HG03469 (cell line): ENCODE data around the gene NWD2.

Experiments used
- ATAC-seq: cut with Tn5 transposase; IDR thresholded peaks from one replicate; pipeline ENCODE4 v1.9.1; 2021; ENCODE audit warnings: mild to moderate bottlenecking, moderate library complexity, moderate number of reproducible peaks; ENCODE audit not compliant: unreplicated experiment

Gene NWD2

DNA sequence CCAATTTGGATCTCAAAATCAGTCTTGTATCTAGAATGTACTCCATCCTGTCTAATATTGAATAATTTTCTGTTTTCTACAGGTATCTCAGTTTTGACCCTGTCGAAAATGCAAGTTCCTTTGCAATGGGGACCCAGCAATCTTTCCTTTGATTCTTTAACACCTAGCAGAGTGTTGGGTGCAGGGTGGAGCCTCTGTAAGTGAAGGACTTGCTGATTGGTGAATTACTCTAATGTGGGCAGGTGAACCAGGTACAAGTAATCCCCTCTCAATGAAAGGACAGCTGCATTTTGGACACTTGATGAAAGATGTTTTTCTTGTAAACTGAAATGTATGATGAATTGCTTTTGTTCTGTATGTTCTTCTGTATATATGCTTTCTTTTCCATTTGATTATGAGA is 54.9 kb downstream of the NWD2 start:
- no peak for ATAC-seq

DNA sequence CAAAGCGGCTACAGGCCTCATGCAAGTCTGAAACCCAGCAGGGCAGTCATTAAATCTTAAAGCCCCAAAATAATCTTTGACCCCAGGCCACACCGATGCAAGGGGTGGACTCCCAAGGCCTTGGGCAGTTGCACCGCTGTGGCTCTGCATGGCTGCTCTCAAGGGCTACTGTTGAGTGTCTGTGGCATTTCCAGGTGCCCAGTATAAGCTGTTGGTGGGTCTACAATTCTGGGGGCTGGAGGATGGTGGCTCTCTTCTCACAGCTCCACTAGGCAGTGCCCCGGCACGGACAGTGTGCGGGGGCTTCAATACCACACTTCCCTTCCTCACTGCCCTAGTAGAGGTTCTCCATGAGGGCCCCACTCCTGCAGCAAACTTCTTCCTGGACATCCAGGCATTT is 60.1 kb downstream of the NWD2 start:
- ATAC-seq = no peak

DNA sequence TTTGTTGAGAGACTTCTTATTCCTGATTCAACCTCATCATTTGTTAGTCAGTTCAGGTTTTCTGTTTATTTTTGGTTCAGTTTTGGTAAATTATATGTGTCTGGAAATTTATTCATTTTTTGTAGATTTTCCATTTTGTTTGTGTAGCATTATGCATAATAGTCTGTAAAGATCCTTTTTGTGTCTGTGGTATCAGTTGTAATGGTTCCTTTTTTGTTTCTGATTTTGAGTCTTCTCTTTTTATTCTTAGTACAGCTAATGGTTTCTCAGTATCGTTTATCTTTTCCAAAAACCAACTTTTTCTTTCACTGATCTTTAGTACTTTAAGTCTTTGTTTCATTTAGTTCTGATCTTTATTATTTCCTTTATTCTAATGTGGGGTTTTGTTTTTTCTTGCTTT is 61.4 kb downstream of the NWD2 start:
- no peak for ATAC-seq

DNA sequence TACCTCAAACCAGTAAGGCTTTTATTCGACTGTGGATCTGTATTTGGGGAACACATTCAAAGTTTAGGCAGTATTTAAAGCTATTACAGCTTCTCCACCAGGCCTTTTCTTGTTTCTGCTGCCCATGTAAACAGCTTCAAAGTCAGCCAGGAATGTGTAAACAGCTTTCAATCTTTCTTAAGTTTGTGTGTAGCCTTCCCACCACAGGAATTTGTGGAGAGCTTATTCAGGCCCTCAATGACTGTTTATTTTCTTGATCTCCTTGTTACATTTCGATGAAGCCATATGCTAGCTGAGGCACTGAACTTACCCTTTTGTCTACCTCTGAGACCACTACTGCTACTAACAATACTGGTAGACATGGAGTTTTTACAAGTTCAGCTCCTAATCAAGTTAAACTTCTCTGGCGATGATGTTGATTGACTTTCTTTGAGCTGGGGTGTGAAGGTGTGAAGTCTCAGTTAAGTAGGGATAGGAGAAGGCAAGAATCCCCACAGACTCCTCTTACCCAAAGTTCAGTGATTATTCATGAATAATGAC is 72.6 kb downstream of the NWD2 start:
- ATAC-seq = no peak

DNA sequence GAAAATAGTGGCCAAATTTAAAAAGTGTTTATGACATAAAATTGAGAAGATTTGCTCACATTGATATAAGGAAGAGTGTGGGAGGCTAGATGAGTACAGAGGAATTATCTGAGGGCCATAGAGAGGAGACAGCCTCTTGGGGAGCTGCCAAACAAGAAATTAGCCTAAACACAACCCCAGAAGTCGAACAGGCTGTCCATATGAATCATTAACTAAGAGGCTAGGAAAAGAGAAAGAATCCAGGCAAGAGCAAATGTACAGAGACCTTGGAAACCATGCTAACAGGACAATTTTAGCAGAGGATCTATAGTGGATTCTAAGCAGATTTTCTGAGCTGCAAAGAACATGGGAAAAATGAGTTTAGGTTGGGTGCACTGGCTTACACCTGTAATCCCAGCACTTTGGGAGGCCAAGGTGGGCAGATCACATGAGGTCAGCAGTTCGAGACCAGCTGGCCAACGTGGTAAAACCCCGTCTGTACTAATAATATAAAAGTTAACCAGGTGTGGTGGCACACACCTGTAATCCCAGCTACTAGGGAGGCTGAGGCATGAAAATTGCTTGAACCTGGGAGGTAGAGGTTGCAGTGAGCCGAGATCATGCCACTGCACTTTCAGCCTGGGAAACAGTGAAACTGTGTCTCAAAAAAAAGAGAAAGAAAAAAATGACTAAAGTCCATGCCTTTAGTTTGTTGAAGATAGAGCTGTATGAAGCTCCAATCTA is 76.1 kb downstream of the NWD2 start:
- no peak for ATAC-seq

DNA sequence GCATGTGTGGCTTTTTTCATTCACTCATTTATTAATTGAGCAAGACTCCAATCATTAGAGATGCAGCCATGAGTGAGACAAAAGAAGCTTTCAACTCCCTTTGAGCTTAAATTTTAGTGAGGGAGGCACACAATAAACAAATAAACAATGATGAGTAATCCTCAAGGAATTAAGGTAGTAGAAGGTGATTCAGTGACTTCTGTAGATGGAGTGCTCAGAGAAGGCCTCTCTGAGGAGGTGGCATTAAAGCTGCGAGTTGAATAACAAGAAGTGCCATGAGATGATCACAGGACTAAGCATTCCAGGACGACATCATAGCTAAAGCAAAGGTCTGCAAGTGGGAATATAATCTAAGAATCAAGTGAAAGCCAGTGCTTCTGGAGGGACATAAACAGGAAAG is 77.6 kb downstream of the NWD2 start:
- no peak for ATAC-seq

DNA sequence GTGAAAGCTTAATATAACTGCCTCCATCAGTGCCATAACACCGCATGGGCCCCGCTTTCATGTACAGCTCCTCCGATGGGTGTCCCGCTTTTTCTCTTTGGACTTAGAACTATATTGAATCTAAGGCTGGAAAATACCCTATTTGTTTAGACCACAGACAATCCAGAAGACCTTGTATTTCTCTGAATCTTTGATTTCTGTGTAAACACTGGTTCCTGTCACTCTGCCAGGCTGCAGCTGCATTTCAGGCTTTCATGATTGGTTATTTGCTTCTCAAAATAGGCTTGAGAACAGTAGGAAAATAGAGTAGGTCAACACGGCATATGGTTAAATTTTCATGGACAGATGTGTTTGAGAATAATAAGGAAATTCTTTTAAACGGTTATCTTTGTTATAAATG is 80.0 kb downstream of the NWD2 start:
- no peak for ATAC-seq

DNA sequence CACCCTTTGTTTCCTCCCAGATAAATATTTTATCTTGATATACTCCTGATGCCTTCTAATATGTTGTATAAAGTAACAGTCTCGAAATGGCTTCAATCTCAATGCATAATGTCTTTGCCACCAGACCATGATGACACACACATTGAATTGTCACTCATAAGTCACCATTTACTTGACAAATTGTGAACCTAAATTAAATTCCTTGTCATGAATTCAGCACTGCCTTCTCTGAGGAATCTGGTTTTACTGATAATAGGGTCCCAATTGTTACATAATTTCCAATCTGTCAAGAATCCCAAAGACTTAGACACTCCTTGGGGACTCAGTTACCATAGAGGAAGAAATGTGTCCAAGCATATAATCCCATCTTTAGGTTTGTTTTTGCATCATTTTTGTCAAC is 82.3 kb downstream of the NWD2 start:
- ATAC-seq = no peak

DNA sequence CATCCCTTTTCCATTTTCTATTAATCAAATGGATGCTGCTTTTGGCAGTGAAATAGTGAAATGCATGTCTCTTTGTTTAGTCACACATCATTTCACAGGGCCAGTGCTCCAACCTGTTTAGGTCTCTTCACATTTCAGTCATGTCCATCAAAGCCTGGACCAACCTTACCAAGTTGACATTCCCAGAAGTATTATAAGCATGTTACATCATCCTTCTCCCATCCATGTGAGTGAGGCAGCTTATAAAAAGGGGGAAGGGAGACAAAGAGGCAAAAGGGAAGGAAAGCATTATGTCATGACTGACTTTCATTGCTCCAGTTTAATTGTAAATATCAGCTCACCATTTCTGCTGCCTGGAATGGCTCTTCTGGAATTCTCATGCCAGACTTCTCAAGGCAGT is 94.4 kb downstream of the NWD2 start:
- no peak for ATAC-seq

DNA sequence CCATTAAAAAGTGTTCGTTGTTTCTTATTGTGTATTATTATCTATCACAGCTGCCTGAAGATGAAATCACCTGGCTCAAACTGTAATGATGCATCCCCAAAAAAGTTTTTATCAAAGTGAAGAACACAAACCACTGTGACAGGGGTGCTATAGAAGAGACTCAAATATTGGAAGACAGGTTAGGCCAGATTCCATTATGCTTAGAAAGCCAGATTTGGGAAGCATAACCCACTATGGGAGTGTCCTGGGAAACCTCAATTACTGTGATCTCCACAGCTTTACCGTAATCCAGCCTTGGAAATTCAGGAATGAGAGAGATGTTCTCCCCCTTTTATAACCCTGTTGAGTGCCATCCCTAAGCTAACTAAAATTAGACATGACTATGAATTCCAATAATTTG is 114.2 kb downstream of the NWD2 start:
- no peak for ATAC-seq

DNA sequence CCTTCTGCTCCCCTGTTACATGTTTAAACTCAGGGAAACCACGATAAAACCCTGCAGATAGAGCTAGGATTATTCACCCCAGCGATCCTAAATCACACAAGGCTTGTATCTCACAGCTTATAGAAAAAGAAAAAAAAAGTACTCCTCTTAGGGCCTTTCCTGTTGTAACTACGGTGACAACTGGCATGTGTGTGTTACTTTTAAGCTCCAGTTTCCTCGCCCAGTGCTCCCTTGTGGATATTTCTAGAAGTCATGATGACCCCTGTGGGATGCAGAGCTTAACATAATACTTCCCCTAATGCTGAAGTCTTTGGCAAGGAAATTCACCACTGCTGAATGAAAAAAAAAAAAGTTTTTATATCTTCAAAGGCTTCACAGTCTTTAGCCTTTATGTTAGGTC is 114.7 kb downstream of the NWD2 start:
- no peak for ATAC-seq

DNA sequence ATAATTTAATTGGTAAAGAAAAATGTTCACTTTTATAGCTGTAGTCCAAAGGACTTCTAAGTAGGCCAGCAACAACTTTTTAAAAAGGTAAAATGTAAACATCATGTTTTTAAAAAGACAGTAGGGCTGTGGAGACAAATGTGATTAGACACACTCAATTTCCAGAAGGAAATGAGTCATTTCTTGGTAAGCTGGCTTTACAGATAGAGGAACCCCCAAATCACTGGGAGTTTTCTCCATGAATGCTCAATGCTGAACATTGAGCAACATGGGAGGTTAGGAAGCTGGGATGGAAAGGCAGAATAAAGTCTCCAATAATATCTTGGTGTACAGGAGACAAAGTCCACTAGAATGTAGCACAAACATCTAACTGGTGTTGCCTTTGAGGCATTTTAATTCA is 121.3 kb downstream of the NWD2 start:
- no peak for ATAC-seq

DNA sequence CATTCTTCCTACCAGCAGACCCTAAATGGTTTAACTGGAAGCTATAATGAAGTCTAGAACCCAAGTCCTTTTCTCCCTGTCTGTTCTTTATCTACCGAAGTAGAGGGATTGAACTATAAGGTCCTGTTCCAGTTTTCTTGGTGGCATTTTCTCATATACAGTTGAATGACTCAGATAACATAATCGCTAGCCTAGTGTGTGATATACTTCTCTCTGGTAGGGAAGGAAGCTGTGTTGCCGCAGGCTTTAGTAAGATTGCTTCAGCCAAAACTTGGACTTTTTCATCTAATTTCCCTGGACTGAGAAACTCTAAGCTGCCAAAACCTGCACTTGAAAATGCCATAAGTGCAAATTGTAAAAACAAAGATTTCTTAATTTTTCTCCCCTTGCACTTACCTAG is 123.4 kb downstream of the NWD2 start:
- ATAC-seq = no peak

DNA sequence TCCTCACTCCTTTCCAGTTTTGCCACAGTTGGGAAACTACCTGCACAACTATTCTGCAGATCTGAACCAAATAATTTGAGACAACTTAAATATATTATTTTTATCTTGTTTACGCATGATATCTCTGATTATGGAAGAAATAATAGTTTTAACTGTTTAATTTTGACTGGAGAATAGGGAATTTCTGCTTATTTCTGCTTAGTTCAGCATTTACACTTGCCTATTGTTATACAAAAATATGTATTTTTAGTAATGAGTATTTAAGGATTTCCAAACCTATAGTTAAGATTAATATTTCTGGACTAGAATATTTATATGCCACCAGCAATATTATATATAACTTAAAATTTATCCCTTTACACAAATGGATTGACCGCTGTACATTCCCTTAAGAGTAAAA is 125.5 kb downstream of the NWD2 start:
- ATAC-seq = no peak

DNA sequence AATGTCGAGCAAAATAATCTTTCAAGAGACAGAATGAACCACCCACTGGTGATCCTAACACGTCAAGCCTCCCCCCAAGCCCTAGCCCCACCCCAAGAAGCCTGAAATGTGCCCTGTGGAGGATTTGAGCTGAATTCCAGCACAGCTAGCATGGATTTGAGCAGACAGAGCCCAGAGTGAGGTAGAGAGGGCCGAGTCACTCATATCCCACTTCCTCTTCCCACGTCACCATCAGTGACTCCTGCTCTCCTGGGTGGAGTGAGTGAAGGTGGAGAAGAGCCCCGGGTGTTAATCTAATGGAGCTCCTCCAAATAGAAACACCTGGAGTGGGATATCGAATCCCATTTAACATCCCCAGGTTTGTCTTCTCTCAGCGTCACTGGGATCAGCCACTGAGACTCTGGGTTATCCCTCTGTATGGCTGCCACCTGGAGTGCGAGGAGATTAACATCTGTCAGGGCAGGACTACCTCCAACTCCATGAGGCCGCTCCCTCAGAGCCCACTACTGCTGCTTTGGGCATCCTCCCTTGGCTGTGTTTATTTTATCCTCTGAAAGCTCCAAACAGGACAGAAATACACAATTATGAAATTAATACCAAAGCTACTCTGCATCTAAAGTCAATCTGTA is 136.6 kb downstream of the NWD2 start:
- ATAC-seq = no peak

DNA sequence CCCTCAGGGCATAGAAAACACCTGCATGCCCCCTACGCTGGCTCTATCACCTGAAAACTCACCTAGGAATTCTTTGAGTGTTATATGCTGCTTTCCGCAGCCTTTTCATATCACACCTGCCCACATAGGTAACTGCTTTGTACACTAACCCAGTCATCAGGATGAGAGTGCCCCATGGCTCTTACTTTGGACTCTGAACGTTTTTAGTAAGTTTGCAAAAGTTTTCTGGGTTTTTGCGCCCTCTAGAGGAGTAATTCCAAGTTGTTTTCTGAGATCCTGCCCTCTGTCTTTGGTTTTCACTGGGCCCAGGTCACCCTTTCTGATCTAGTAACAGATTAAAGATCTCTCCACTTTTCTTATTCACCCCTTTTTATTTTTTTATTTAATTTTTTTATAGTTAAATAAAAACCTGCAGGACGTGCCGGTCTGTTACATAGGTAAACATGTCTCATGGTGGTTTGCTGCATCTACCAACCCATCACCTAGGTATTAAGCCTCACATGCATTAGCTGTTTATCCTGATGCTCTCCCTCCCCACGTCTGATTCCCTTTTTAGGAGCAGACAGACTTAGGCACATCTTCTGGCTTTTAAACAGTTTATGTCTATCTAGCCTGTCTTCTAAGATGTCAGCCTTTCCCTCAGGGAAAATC is 139.2 kb downstream of the NWD2 start:
- ATAC-seq = peak; percentile 70

DNA sequence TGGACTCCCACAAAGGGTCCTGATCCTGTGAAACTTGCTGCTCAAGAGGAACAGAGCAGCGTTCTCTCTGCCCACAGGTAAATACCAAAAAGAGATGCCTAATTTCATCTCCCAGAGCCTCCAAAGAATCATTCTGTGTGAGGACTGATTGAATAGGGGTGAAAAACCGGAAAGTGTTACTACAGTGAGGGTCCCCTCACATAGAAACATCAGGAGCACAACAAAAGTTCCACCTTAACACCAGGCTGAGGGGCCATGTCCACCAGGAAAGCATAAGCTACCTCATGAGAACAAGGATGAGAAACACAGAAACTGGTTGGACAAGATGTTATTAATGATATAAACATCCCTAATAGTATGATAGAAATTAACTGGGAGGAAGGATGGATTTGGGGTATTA is 140.9 kb downstream of the NWD2 start:
- no peak for ATAC-seq

DNA sequence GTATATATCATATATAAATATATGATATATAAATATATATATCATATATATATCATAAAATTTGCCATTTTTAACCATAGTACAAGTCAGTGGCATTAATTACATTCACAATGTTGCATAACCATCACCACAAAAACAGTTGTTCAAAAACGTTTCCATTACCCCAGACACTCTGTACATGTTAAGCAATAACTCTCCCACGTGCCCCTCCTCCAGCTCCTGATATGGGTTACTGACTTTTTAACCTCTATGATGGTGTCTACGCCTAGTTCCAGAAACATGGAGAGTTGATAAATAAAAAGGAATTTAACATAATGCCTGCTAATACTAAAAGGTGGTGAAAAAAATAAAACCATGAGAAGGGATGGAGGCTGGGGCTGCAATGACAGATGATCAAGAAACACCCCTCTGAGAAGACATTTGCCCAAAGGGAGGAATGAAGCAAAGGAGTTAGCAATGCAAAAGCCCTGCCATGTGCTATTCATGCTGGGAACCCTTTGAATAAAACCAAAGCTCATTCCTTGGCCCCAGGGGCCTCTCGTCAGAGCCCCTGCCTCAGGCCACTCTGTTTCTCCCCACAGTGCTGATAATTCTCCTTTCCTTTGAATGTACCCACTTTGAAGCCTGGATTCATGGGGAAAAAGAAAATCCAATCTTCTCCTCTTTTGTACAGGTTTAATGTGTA is 144.3 kb downstream of the NWD2 start:
- no peak for ATAC-seq

DNA sequence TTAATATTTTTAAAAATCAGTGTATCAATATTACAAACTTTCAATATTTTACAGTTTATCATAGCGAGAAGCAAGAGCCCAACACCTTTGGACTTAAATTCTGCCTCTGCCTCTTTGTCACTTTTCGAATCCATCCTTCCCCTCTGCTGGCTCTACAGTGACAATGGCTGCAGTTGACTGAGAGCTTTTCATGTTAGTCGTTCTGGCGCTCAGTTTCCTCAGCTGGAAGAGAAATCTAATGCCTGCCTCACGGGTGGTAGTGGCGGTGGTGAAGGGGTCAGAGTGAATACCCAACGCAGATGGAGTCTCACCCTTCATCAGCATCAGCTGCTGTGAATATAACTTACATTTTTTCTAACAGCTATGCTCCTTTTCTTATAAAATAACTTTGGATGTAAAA is 144.8 kb downstream of the NWD2 start:
- no peak for ATAC-seq

DNA sequence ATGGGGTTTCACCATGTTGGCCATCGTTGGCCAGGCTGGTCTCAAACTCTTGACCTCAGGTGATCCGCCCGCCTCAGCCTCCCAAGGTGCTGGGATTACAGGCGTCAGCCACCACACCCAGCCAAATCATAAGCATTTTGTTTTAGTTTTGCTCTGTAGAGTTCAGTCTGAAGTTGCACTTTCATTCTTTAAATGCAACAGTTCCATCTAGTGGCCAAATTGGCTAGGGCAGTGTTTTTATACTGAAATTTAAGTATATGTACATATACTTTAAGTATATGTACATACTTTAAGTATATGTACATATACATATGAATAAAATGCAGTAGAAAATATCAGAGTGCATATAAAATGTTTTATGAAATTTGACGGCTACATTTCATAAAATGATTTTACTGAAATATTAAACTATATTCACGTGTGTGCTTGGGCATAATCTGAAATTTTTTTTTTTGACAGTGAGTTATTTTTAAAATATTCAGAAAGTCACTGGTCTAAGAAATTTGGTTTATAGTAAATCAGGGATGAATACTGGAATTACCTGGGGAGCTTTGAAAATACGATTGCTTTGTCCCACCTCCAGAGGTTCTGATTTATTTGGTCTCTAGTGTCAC is 145.5 kb downstream of the NWD2 start:
- peak; percentile 47 for ATAC-seq
